HFF-Myc (cell line): ENCODE results near the gene NUCB1.
"Not testable (repeated sequence)": the region's sequence is repeated elsewhere in the genome, so short reads cannot be mapped to it uniquely, and the experiment has no call there.

Experiments used
- DNase-seq: peaks from one replicate; pipeline ENCODE4 v3.0.0-alpha.2; 2011; ENCODE audit warnings: low read depth; ENCODE audit errors: extremely low read depth
- H3K4me3 ChIP-seq: replicated peaks from 2 replicates; pipeline ENCODE4 v1.5.1; 2011; ENCODE audit warnings: low read depth, mild to moderate bottlenecking, control low read depth, low read length
- CTCF ChIP-seq: IDR thresholded peaks from 2 replicates; pipeline ENCODE4 v1.5.1; 2012; ENCODE audit warnings: mild to moderate bottlenecking, low read depth, low read length, control low read depth; ENCODE audit errors: missing control alignments

The NUCB1 gene

GRCh38 chr19:48921721-48922500 lies 21.8 kb downstream of the NUCB1 start:
- no peak for DNase-seq
- H3K4me3 ChIP-seq = no peak overlapping the region
- TF ChIP-seq CTCF = no peak

GRCh38 chr19:48922548-48923490 lies 22.7 kb downstream of the NUCB1 start:
- DNase-seq = no peak
- H3K4me3 ChIP-seq = no peak overlapping the region
- TF ChIP-seq CTCF = no peak

GRCh38 chr19:48925240-48925843 lies 25.2 kb downstream of the NUCB1 start:
- no peak overlapping the region for H3K4me3 ChIP-seq
- TF ChIP-seq CTCF = no peak
- no peak for DNase-seq

- not testable (repeated sequence) for DNase-seq
Observed at GRCh38 chr19:48925890-48926289, 25.8 kb downstream of the NUCB1 start.

GRCh38 chr19:48926909-48927308 lies 26.8 kb downstream of the NUCB1 start:
- no peak for TF ChIP-seq CTCF
- no peak overlapping the region for H3K4me3 ChIP-seq
- DNase-seq = peak; percentile 73

More at GRCh38 chr19:48925890-48926289, 25.8 kb downstream of the NUCB1 start:
- not testable (repeated sequence) for H3K4me3 ChIP-seq

- DNase-seq, H3K4me3 ChIP-seq: not testable (repeated sequence)
Observed at GRCh38 chr19:48927692-48928091, 27.6 kb downstream of the NUCB1 start.

GRCh38 chr19:48928164-48929025 lies 28.3 kb downstream of the NUCB1 start:
- H3K4me3 ChIP-seq = no peak overlapping the region
- no peak for TF ChIP-seq CTCF
- DNase-seq = no peak
